Measurements from ENCODE around the gene BCKDHB.
"Not testable (repeated sequence)": the region's sequence is repeated elsewhere in the genome, so short reads cannot be mapped to it uniquely, and the experiment has no call there.

BCKDHB gene

DNA sequence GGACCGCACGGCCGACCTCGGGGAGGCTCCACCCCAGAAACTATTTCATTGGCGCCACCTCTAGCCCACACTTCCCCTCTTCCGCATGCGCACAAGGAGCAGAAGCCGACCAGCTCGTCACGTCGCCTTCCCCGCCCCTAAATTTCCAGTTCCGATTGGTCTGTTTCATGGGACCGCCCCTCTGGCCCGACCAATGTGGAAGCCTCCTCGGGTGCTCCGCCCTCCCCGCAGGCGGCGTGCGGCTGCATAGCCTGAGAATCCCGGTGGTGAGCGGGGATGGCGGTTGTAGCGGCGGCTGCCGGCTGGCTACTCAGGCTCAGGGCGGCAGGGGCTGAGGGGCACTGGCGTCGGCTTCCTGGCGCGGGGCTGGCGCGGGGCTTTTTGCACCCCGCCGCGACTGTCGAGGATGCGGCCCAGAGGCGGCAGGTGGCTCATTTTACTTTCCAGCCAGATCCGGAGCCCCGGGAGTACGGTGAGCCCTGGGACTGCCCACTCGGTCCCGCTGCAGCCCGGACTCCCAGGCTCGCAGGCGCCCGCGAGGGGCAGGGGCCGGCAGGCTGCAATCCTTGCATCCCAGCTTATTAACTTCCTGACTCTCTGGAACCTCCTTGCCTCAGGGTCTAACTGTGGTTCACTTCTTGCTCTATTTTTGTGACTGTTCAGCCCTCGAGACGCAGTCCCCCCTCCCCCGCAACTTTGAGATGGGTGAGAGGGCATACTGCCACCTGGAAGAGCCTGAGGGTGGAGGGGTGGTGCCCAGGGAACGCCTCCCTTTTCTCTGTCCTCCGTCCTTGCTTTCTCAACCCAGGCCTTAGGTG is at the start of gene BCKDHB:
BCKDHB (plus strand) TSS at position 254 of the 818 bp plus-strand sequence; CDS start at position 277, 23 bp downstream.
- TF ChIP-seq, protein P1, sequence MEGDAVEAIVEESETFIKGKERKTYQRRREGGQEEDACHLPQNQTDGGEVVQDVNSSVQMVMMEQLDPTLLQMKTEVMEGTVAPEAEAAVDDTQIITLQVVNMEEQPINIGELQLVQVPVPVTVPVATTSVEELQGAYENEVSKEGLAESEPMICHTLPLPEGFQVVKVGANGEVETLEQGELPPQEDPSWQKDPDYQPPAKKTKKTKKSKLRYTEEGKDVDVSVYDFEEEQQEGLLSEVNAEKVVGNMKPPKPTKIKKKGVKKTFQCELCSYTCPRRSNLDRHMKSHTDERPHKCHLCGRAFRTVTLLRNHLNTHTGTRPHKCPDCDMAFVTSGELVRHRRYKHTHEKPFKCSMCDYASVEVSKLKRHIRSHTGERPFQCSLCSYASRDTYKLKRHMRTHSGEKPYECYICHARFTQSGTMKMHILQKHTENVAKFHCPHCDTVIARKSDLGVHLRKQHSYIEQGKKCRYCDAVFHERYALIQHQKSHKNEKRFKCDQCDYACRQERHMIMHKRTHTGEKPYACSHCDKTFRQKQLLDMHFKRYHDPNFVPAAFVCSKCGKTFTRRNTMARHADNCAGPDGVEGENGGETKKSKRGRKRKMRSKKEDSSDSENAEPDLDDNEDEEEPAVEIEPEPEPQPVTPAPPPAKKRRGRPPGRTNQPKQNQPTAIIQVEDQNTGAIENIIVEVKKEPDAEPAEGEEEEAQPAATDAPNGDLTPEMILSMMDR (IDR thresholded peaks at IDR 0.05; ENCODE audit: low read depth, low read length): no peak
- peak within 1 kb of the TSS; percentile 92 for H3K4me3 ChIP-seq (ENCODE audit: low read depth, low read length)

DNA sequence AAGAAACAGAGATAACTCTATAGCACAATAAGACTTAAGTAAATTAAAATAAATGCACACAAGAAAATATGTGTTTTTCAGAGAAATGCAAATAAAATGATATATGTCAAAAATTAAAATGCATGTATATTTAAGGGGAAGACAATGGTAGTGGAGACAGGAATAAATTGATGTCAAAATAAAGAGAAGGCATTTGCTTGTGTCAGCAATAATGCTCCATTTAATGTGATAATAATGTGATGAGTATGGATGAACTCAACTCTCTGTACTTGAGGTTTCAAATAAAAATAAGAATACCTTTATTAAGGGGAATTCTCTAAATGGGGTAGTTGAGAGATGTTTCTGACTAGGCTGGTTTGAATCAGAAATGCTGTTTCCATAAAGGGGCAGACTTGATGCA is 45.7 kb upstream of the BCKDHB start:
- no peak overlapping the region for H3K4me3 ChIP-seq (ENCODE audit: low read depth, low read length)
- TF ChIP-seq, protein P1 (IDR thresholded peaks at IDR 0.05; ENCODE audit: low read depth, low read length): no peak

DNA sequence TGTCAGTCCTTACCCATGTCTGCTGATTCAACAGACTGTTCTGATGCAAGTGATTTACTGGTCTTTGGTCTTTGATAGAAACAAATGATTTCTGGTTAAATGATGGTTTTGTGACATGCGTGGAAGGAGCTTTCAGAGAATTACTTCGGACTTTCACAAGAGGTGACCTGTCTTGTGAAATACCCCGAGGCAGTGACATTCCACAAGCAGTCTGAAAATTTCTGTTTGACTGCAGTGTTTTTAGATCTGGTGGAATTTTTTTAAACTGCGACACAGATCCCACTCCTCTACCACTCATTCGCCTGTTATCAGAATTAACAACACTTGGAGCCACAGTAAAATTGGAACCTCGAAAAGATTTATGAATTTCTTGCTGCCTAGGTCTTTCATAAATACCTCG is 38.3 kb upstream of the BCKDHB start:
- H3K4me3 ChIP-seq (ENCODE audit: low read depth, low read length): not testable (repeated sequence)

DNA sequence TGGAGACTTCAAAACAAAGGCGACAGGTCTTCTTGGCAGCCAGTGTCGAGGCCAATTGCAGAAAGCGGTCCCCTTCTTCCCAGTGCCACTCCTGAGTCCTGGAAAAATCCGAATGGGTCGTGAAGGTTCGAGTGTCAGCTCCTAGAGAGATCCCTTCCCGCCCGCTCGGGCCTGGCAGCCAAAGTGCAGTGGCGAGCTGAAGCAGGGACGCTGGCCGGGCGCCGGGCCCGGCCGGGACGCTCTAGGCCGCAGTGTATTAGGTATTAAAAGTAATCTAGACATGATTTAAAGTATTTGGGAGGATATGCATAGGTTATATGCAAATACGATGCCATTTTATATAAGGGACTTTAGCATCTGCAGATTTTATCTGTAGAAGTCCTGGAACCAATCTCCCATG is 36.0 kb upstream of the BCKDHB start:
- H3K4me3 ChIP-seq (ENCODE audit: low read depth, low read length): not testable (repeated sequence)

DNA sequence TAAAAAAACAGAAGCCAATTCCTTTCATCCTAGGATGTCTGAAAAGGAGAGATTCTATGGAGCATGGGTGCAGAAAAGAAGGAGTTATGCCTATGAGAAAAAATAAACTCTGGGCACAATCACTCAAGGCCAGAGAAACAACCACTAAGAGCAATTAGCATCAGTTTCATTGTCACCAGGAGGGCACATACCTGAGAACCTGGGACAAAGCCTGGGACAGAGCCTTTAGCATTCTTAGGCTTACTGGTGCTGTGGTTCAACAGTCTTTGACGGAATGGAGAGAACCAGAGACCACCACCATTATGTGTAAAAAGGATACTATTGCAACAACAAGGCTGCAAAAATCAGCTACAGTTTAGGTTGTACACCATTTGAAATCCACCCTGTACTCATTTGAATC is 29.4 kb upstream of the BCKDHB start:
- TF ChIP-seq, protein P1 (IDR thresholded peaks at IDR 0.05; ENCODE audit: low read depth, low read length): no peak
- no peak overlapping the region for H3K4me3 ChIP-seq (ENCODE audit: low read depth, low read length)

DNA sequence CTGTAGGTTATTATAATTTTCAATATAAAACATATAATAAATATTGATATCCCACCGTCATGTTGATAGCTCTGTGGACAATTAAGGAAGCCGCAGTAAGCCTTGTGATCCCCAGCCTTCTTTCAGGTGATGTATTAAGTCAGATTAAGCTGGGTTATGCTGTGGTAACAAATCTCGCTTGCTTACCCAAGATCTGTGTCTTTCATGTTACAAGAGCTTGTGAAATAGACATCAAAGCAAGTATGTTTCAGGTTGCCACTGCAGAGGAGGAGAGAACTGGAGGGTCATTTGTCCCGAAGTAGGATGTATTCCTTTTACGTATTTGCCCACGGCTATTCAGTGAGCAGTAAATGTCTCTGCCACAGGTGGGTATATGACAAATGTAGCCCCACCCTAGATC is 17.8 kb upstream of the BCKDHB start:
- TF ChIP-seq, protein P1 (IDR thresholded peaks at IDR 0.05; ENCODE audit: low read depth, low read length): no peak
- H3K4me3 ChIP-seq (ENCODE audit: low read depth, low read length): no peak overlapping the region

DNA sequence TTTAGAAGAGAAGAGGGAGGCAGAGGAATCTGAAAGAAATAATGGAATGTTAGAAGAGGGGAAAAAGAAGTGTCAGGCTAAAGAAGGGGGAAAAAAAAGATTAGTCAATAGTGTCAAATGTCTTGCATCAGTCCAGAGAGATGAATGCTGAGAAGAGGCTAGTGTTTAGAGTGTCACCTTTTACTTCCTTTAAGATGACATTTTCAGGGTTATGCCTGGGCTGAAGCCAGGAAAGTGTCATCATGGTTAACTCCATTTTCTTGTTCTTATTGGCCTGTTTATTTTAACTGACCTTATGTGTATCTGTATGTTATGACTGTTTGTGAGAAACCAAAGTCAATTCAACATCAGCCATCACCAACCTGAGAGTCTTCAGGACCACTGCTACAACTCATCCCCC is 15.0 kb upstream of the BCKDHB start:
- no peak overlapping the region for H3K4me3 ChIP-seq (ENCODE audit: low read depth, low read length)
- TF ChIP-seq, protein P1 (IDR thresholded peaks at IDR 0.05; ENCODE audit: low read depth, low read length): no peak

DNA sequence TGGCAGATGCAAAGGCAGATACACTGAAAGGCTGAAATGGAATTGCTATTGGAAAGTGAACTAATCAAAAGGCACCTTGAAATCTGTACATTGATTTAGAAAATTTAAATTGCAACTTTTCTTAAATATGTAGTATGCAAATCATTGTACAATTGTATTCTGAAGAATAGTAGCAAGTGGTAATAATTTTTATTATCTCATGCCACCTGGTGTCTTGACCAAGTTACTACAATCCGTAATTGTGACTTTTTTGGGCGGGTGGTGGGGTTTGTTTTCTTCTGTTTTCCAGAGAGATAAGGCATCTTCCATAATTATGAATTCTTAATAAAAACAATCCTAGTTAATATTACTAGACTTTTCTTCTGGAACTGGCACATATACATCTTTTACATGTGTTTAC is 12.5 kb upstream of the BCKDHB start:
- H3K4me3 ChIP-seq (ENCODE audit: low read depth, low read length): no peak overlapping the region
- TF ChIP-seq, protein P1 (IDR thresholded peaks at IDR 0.05; ENCODE audit: low read depth, low read length): peak; percentile 9; the same call in 1 of the 2 replicates
